OCI-LY7 (cell line): ENCODE measurements around the gene MYCBPAP.

Source experiments
- CTCF ChIP-seq: fragments of 200-600 bp; sonication (generic); conservative IDR thresholded peaks from 2 replicates; pipeline ENCODE4 v1.5.1; 2014; ENCODE audit warnings: mild to moderate bottlenecking, antibody characterized with exemption, low read length, moderate library complexity, mixed read lengths
- EZH2phosphoT487 ChIP-seq: fragments of 200-600 bp; sonication (generic); IDR thresholded peaks from 2 replicates; pipeline ENCODE4 v1.6.1; 2018; ENCODE audit warnings: low read depth, borderline replicate concordance, mild to moderate bottlenecking, mixed run types, antibody characterized with exemption, low read length, moderate library complexity, mixed read lengths

- TF ChIP-seq EZH2phosphoT487 (no peak), CTCF (no peak)
Measured at GRCh38 chr17:50468304-50469207, 39.7 kb upstream of the MYCBPAP start, which contains the start of gene CHAD.
